Natural killer cell treated with Interleukin-12 subunit alpha and Interleukin-12 subunit beta and Interleukin-15 and Interleukin-18, amount 100 ng/mL, for 72 hours (primary cell): Measurements from ENCODE around the gene FOCAD. TPM values are rescaled to one million over a fixed set of nuclear protein-coding genes. Genes with fewer than 3 reads are reported as not detected.

Experiments used
- ATAC-seq, 2 donors: fragments of 150-1000 bp; cut with Tn5 transposase in 1 of 2; sonication (Bioruptor Pico), chemical (Tn5 transposase) in 1 of 2; 2 replicates each; pipeline ENCODE4 v1.10.0; 2021
- DNase-seq: peaks from one replicate; pipeline ENCODE4 v3.0.0; 2022; ENCODE audit warnings: low spot score
- H3K27ac Mint-ChIP-seq, 2 donors: 1 replicate in 1 of 2; 2 replicates in 1 of 2; pipeline ENCODE4 v1.8.0; 2022; ENCODE audit warnings: mixed read lengths in 2 of 2, mild to moderate bottlenecking in 1 of 2, moderate library complexity in 1 of 2
- H3K27me3 Mint-ChIP-seq, 2 donors: 1 replicate in 1 of 2; 2 replicates in 1 of 2; pipeline ENCODE4 v1.8.0; 2022; ENCODE audit warnings: mixed read lengths in 2 of 2
- H3K36me3 Mint-ChIP-seq: one replicate; pipeline ENCODE4 v1.8.0; 2022; ENCODE audit warnings: mixed read lengths
- H3K4me1 Mint-ChIP-seq, 2 donors: 1 replicate in 1 of 2; 2 replicates in 1 of 2; pipeline ENCODE4 v1.8.0; 2022; ENCODE audit warnings: low read depth in 2 of 2, mixed read lengths in 2 of 2, mild to moderate bottlenecking in 1 of 2
- H3K4me3 Mint-ChIP-seq: one replicate; pipeline ENCODE4 v1.8.0; 2022; ENCODE audit warnings: mixed read lengths
- H3K9me3 Mint-ChIP-seq: 2 replicates; pipeline ENCODE4 v1.8.0; 2022; ENCODE audit warnings: mixed read lengths
- total RNA-seq, 2 donors: library from RNA; stranded (reverse); gene quantifications; one replicate each; pipeline ENCODE4 v1.2.3, GENCODE V29; 2022

FOCAD gene, protein sequence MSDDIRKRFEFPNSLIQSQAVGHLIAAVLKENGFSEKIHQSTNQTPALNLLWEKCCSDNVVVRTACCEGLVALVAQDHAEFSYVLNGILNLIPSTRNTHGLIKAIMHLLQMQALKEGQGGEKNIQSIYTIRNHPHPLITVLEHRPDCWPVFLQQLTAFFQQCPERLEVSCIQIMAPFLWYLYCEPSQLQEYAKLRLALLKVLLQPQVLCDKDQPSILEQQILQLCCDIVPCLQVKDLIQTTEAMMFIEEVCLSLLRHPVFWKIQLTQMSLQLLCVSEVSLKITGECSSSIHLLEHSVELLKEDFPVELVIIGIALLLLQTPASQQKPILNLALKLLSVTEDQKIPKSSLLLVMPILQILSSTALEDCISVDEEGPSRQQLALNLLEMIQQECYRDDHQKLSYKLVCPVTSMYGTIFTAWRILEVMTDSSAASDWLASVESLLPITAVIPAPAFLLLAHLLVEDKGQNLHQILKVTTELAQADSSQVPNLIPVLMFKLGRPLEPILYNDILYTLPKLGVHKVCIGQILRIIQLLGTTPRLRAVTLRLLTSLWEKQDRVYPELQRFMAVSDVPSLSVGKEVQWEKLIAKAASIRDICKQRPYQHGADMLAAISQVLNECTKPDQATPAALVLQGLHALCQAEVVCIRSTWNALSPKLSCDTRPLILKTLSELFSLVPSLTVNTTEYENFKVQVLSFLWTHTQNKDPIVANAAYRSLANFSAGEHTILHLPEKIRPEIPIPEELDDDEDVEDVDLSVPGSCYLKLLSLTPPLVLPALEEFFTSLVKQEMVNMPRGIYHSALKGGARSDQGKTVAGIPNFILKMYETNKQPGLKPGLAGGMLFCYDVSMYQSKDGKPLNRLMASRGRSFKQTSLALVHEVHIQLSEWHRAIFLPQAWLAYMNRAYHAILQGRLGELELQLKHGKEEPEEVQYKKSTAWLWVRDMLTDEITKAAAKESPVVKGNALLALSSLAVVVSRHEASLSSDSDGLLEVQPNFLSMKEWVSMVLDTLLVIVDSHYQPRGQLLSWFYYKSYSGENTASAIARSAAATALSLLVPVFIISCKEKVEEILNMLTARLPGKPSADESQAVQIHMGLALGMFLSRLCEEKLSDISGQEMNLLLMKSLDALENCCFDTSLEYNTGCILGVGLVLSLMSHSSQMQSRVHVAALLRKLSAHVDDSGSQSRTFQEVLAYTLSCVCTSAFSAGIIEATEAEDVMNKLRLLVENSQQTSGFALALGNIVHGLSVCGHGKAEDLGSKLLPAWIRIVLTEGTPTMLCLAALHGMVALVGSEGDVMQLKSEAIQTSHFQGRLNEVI (N-terminal part only)
- total RNA-seq: 10 to 100 TPM; 26.6 to 40.7 TPM

DNA sequence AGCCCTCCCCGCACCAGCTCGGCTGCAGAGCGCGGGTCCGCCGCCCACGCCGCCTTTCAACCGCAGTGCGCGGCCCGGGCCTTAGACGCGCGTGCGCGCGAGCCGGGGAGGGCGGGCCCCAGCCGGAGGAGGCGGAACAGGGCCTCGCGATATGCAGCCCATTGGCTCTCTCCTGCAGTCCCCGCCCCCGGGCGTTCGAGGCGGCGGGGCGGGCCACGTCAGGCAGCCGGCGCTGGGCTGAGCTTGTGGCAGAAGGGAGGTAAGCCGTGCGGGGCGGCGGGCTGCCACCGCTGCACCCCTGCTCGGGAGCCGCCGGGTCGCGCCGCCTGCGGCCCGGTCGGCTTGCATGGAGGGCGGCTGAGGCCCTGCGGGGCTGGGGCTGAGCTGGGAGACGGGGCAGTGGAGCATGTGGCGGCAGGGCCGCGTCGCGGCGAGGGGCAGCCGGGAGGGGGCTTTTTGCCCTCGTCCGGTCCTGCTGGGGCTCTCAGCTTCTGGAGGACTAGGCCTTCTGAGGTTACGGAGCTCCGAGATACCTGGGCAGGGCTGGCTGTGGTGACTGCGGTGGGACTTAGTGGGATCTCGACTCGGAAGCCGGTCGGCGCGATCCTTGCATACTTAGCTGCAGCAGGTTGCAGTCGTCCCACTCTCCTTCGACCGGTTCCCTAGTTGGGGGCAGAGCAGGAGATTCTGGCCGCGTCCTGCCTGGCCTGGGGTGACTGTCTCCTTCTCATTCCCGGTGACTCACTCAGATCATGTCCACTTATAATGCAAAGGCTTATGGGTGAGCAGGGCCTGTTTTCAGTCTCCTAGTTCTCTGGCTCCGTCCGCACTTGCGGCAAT, at the start of gene FOCAD:
FOCAD (plus strand) TSS at position 225 of the 840 bp plus-strand sequence. CDS start 31,095 bp downstream, outside the sequence.
- Mint-ChIP-seq H3K4me3 (peak within 1 kb of the TSS; percentile 92), H3K27me3 (no peaks in the 10 kb centered on the region), H3K27ac (peak within 1 kb of the TSS; percentile 65 to 83), H3K4me1 (peaks cover 16 to 17% of the 10 kb centered on the region in 2 donors), H3K36me3 (no peaks in the 10 kb centered on the region), H3K9me3 (no peaks in the 10 kb centered on the region)
- DNase-seq (peak; percentile 97), ATAC-seq (peak; percentile 99)

DNA sequence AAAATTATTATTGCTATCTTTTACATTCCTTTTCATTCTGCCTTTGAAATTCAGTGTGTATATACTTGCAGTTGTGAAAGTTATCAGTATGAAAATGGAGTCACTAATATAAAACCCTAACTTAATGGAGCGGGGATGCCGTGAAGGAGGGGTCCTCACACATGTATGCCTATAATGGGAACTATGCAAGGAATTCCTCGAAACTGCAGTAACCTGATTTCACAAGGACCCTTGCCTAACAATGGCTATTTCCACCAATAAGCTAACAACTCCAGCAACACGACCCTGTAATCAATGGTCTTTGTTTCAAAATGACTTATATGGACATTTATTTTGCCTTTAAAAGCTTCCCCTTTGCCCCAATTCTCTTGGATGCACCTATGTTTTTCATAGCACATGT, 49.2 kb upstream of the FOCAD start:
- Mint-ChIP-seq H3K9me3 (no peaks in the 10 kb centered on the region), H3K4me1 (no peaks in the 10 kb centered on the region), H3K4me3 (no peak overlapping the region)

DNA sequence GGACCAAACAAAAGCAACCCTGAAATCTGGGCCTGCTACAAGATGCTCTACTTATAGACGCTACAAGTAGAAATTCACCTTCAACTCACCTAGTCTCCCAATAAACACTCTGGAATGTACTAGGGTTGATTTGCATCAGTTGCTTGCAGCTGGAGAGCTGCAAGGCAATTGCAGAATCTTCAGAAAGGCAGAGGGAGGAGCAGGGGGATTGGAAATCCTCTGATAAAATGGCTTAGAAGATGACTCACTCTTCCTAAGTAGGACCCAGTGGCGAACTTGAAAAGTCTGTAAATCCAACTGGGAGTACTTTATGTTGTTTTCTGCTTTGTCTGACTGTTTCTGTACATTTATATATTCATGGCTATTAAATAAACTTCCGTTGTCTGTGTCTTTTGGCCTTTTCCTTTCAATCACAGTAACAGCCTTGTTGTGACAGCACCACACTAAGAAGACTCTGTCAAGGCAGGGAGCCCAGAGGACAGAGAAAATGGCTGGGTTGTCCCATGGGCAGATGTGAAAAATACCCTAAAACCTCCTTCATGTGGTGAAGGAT, 47.1 kb upstream of the FOCAD start:
- Mint-ChIP-seq H3K36me3 (no peaks in the 10 kb centered on the region), H3K9me3 (no peaks in the 10 kb centered on the region), H3K27me3 (peaks cover 2 to 10% of the 10 kb centered on the region in 2 donors), H3K4me3 (no peak overlapping the region), H3K4me1 (peaks cover 8 to 9% of the 10 kb centered on the region in 2 donors), H3K27ac (no peak overlapping the region)
- no peak for ATAC-seq
- DNase-seq: no peak

More for the DNA sequence above, 49.2 kb upstream of the FOCAD start:
- DNase-seq (no peak), ATAC-seq (no peak)
- Mint-ChIP-seq H3K36me3 (no peaks in the 10 kb centered on the region), H3K27me3 (peaks cover 8 to 16% of the 10 kb centered on the region in 2 donors), H3K27ac (no peak overlapping the region)

DNA sequence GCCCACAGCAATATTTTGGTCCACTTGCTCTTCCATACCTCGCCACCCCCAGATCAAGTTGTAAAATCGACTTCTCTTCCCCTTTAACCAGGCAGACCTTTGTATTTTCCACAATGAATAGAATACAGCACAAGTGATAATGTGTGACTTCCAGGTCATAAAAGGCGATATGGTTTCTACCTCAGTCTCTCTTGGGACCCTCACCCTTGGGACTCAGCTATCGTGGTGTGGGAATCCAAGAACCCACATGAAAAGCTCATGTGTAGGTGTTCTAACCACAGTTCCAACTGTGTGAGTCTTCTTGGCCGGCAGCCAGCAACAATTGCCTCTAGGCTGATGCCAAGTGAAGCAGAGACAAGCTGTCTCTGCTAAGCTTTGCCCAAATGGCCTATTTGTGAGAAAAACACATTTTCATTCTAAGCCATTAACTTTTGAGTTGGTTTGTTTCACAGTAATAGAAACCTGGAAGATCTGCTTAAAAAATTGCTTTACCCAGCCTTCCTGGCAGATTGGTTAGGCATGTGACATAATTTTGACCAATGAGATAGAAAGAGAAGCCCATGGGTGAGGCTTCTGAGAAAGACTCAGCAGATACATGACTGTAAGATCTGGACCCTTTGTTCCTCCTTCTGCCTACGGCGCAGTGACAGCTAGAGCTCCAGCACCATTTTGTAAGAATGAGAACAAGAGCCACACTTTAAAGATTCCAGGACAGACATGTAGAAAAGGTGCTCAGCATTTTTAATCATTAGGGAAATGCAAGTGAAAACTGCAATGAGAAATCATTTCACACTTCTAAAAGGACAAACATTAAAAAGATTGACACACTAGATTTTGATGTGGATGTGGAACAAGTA, 43.5 kb upstream of the FOCAD start:
- ATAC-seq: peak in 1 of 2 donors; percentile 44

DNA sequence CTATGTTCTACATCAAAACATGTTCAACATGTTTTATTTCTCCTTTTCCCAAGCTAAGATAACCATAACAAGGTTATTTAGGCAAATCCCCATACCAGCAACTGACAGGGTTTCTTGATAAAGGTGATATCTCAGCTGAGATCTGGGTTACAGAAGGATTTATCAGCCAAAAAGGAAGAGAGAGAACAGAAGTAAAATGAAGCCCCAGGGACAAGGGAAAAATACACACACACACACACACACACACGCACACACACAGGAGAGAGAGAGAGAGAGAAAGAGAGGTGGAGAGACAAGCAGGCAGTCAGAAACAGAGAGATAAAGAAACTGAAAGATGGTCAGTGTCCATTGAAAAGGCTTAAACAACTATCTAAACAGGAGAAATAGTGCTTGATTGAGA, 42.0 kb upstream of the FOCAD start:
- H3K9me3 Mint-ChIP-seq: no peaks in the 10 kb centered on the region
- peaks cover 8 to 9% of the 10 kb centered on the region in 2 donors for H3K4me1 Mint-ChIP-seq
- DNase-seq (no peak), ATAC-seq (no peak)
- H3K27me3 Mint-ChIP-seq: peaks cover 4 to 12% of the 10 kb centered on the region in 2 donors
- no peaks in the 10 kb centered on the region for H3K36me3 Mint-ChIP-seq
- H3K4me3 Mint-ChIP-seq: no peak overlapping the region
- H3K27ac Mint-ChIP-seq: no peak overlapping the region

More for the DNA sequence above, 43.5 kb upstream of the FOCAD start:
- Mint-ChIP-seq H3K4me3 (no peak overlapping the region), H3K4me1 (peaks cover 8 to 9% of the 10 kb centered on the region in 2 donors), H3K27me3 (peaks cover 0 to 10% of the 10 kb centered on the region in 2 donors), H3K36me3 (no peaks in the 10 kb centered on the region), H3K27ac (peak overlapping the region; percentile 5 to 9), H3K9me3 (no peaks in the 10 kb centered on the region)
- no peak for DNase-seq

DNA sequence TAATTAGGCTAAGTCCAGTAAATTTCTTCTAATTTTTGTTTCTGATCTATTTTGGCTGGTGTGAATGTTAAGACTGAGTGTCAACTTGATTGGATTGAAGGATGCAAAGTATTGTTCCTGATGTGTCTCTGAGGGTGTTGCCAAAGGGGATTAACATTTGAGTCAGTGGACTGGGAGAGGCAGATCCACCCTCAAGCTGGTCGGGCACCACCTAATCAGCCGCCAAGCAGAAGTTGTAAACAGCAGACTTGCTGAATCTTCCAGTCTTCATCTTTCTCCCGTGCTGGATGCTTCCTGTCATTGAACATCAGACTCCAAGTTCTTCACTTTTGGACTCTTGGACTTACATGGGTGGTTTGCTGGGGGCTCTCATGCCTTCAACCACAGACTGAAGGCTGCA, 40.4 kb upstream of the FOCAD start:
- DNase-seq (no peak), ATAC-seq (no peak)
- Mint-ChIP-seq H3K4me1 (peaks cover 8 to 9% of the 10 kb centered on the region in 2 donors), H3K27ac (no peak overlapping the region), H3K36me3 (no peaks in the 10 kb centered on the region), H3K27me3 (peaks cover 13 to 19% of the 10 kb centered on the region in 2 donors), H3K4me3 (no peak overlapping the region), H3K9me3 (no peaks in the 10 kb centered on the region)

DNA sequence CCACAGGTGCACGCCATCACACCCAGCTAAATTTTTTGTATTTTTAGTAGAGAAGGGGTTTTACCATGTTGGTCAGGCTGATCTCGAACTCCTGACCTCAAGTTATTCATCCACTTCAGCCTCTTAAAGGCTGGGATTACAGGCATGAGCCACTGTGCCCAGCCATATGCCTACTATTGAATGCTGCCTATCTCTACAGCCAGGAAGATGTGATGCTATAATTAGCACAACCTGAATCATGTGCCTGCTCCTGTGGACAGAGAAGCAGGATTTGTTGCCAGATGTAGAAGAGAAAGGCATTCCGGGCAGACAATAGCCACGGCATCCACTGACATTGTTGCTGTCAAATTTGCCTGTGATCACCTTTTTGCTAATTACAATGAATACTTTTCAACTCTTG, 37.4 kb upstream of the FOCAD start:
- no peak for ATAC-seq
- Mint-ChIP-seq H3K9me3 (no peaks in the 10 kb centered on the region), H3K27ac (no peak overlapping the region)

DNA sequence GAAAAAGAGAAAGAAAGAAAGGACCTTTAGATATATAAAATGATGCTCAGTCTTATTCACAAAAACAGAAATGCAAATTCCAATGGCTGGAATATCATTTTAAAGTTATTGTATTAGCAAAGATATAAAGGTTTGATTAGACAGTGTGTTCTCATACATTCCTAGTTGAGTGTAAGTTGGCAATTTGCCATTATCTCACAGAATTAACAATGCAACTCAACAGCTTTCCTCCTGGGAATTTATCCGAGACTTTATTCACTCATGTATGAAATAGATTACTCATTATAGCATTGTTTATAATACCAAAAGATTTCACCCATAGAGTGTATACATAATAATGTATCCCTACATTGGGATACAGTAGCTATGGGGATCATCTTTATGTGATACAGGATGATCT, 34.7 kb upstream of the FOCAD start:
- H3K36me3 Mint-ChIP-seq: no peaks in the 10 kb centered on the region
- no peak for ATAC-seq
- no peak overlapping the region for H3K4me3 Mint-ChIP-seq
- H3K27me3 Mint-ChIP-seq: peaks cover 12 to 18% of the 10 kb centered on the region in 2 donors
- H3K4me1 Mint-ChIP-seq: no peaks in the 10 kb centered on the region
- H3K9me3 Mint-ChIP-seq: no peaks in the 10 kb centered on the region
- no peak for DNase-seq
- no peak overlapping the region for H3K27ac Mint-ChIP-seq

More for the DNA sequence above, 37.4 kb upstream of the FOCAD start:
- no peak overlapping the region for H3K4me3 Mint-ChIP-seq
- H3K4me1 Mint-ChIP-seq: no peaks in the 10 kb centered on the region
- no peaks in the 10 kb centered on the region for H3K36me3 Mint-ChIP-seq
- H3K27me3 Mint-ChIP-seq: peaks cover 12 to 13% of the 10 kb centered on the region in 2 donors
- DNase-seq: no peak

DNA sequence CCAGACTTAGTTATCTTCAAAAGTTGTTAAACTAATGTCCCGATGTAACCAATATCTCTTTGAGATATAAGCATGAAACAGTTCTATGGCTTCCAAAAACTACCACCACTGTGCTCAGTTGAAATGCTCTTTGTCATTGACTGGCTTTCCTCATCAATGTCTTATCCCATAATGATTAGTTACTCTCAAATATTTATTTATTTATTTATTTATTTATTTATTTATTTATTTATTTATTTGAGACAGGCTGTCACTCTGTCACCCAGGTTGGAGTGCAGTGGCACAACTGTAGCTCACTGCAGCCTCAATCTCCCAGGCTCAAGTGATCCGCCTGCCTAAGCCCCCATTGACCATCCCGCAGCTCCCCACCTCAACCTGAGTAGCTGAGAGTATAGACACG, 33.7 kb upstream of the FOCAD start:
- no peaks in the 10 kb centered on the region for H3K36me3 Mint-ChIP-seq
- H3K27me3 Mint-ChIP-seq: peaks cover 12 to 18% of the 10 kb centered on the region in 2 donors
- H3K9me3 Mint-ChIP-seq: no peaks in the 10 kb centered on the region
- no peak for DNase-seq
- no peak overlapping the region for H3K4me3 Mint-ChIP-seq
- no peak overlapping the region for H3K27ac Mint-ChIP-seq
- no peak for ATAC-seq
- no peaks in the 10 kb centered on the region for H3K4me1 Mint-ChIP-seq

DNA sequence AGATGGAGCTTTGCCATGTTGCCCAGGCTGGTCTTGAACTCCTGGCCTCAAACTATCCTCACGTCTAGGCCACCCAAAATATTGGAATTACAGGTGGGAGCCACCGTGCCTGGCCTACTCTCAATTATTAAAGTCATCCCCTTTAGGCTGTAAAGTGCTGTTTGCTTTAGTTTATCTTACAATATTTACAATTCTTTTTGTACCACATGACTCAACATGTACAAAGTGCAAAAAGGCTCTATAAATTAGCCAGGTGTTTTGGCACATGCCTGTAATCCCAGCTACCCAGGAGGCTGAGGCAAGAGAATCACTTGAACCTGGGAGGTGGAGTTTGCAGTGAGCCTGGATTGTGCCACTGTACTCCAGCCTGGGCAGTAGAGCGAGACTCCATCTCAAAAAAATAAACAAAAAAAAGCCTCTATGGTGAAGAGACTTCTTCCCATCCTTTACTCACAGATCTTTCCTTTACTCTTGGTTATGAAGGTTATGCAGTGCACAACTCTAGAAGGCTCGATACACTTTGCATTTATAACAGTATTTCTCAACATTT, 33.2 kb upstream of the FOCAD start:
- H3K4me1 Mint-ChIP-seq: no peaks in the 10 kb centered on the region
- no peaks in the 10 kb centered on the region for H3K36me3 Mint-ChIP-seq
- no peak for ATAC-seq
- no peak for DNase-seq
- no peak overlapping the region for H3K27ac Mint-ChIP-seq
- no peak overlapping the region for H3K4me3 Mint-ChIP-seq
- H3K27me3 Mint-ChIP-seq: peaks cover 12 to 18% of the 10 kb centered on the region in 2 donors
- H3K9me3 Mint-ChIP-seq: no peaks in the 10 kb centered on the region

DNA sequence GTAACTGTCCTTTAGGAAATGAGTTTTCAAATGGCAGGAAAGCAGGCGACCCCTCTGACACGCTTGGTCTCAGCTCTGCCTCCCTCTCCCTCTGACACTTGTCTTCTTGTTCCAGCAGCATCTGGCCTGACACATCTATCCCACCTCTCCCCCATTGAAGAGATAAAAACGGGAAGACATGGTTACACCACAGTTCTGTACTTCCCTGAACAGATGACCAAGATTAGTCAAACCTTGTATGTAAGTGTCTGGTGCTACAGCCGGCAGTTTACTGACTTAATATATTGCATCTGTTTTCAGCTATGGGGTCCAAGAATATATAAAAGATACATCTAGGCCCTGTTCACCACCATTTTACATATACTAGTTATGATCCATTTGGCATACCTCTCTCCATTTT, 32.1 kb upstream of the FOCAD start:
- DNase-seq (no peak), ATAC-seq (no peak)
- H3K9me3 Mint-ChIP-seq: no peaks in the 10 kb centered on the region
- H3K27ac Mint-ChIP-seq: no peak overlapping the region
- H3K36me3 Mint-ChIP-seq: no peaks in the 10 kb centered on the region
- H3K4me1 Mint-ChIP-seq: no peaks in the 10 kb centered on the region
- peaks cover 11 to 15% of the 10 kb centered on the region in 2 donors for H3K27me3 Mint-ChIP-seq
- no peak overlapping the region for H3K4me3 Mint-ChIP-seq
